ENCODE measurements around the gene NBPF3.

Gene NBPF3

DNA sequence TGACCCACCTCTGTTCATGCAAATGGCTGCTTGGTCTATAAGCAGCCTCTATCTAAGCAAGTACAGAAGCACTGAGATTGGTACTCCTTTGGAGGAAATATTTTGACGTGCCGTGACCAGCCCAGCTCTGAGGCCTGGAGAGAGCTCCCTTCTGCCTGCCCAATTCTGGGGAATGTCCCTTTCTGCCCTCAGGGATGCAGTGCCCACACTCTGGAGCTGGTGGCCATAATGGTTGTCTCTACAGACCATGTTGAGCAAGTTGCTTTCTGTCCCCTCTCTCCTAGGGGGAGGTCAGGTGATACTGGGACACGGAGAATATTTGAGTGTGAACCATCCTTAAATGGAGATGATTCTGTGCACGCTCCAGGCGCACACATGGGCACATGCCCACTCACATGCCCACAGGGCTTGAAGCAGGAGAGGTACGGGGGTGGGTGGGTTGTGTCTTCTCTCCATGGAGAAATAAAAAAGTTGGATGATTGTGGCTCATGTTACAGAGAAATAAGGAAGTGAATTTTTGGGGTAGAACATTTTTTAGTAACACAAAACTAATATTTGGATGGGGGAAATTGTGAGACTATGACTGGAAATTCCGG lies 55.4 kb downstream of the NBPF3 start:
- H3K4me1 ChIP-seq, result no peaks in the 10 kb centered on the region
- peak in 1 of 2 donors; percentile 24 for DNase-seq
- TF ChIP-seq, protein P1, sequence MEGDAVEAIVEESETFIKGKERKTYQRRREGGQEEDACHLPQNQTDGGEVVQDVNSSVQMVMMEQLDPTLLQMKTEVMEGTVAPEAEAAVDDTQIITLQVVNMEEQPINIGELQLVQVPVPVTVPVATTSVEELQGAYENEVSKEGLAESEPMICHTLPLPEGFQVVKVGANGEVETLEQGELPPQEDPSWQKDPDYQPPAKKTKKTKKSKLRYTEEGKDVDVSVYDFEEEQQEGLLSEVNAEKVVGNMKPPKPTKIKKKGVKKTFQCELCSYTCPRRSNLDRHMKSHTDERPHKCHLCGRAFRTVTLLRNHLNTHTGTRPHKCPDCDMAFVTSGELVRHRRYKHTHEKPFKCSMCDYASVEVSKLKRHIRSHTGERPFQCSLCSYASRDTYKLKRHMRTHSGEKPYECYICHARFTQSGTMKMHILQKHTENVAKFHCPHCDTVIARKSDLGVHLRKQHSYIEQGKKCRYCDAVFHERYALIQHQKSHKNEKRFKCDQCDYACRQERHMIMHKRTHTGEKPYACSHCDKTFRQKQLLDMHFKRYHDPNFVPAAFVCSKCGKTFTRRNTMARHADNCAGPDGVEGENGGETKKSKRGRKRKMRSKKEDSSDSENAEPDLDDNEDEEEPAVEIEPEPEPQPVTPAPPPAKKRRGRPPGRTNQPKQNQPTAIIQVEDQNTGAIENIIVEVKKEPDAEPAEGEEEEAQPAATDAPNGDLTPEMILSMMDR (IDR thresholded peaks at IDR 0.05), result no peak
- no peak overlapping the region for H3K27ac ChIP-seq
- intact Hi-C loops (cut with DNase I; ENCODE audit: low total_unique reads), result no loop called here
- H3K4me3 ChIP-seq, result no peak overlapping the region
- no peaks in the 10 kb centered on the region for H3K9me3 ChIP-seq
- H3K27me3 ChIP-seq, result peaks cover 0 to 38% of the 10 kb centered on the region in 2 donors
- no peaks in the 10 kb centered on the region for H3K36me3 ChIP-seq

DNA sequence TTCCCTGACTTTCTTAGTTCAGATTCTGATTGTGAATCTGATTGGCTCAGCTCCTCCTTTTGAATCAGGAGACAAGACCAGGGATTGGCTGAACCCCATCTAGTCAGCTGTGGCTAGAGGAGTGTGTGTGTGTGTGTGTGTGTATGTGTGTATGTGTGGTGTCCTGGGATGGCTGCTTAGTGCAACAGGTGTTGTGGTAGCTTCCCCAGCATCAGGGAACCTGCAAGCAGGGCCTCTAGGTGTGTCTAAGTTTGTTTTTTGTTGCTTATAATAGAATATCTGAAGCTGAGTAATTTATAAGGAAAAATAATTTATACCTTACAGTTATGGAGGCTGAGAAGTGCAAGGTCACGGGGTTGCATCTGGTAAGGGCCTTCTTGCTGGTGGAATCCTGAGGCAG lies 56.1 kb downstream of the NBPF3 start:
- Histone ChIP-seq H3K9me3 (no peaks in the 10 kb centered on the region), H3K4me1 (no peaks in the 10 kb centered on the region), H3K4me3 (no peak overlapping the region), H3K27me3 (peaks cover 0 to 35% of the 10 kb centered on the region in 2 donors), H3K27ac (no peak overlapping the region), H3K36me3 (no peaks in the 10 kb centered on the region)
- intact Hi-C loops (cut with DNase I; ENCODE audit: low total_unique reads), result no loop called here
- DNase-seq, result no peak
- TF ChIP-seq, protein P1 (IDR thresholded peaks at IDR 0.05), result no peak

DNA sequence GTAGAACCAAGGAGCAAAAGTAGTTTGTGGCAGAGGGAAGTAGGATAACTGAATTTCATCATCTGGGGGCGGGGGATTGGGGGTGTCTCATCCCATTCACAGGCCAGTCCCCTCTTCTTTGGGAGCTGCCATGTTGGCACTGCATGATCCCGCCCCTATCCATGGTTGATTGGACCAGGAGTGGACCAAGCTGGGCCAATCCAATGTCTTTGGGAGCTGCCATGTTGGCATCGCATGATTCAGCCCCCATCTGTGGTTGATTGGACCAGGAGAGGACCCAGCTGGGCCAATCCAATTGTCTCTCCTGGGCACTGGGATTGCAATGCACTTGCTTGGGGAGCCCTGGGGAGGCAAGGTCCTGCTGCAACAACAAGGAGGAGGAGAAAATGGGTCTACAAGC lies 56.9 kb downstream of the NBPF3 start:
- TF ChIP-seq, protein P1 (IDR thresholded peaks at IDR 0.05), result no peak
- Histone ChIP-seq H3K27me3 (peaks cover 0 to 28% of the 10 kb centered on the region in 2 donors), H3K27ac (no peak overlapping the region), H3K4me1 (no peaks in the 10 kb centered on the region), H3K9me3 (no peaks in the 10 kb centered on the region), H3K36me3 (no peaks in the 10 kb centered on the region), H3K4me3 (no peak overlapping the region)
- intact Hi-C loops (cut with DNase I; ENCODE audit: low total_unique reads), result no loop called here
- peak in 1 of 2 donors; percentile 27 for DNase-seq

DNA sequence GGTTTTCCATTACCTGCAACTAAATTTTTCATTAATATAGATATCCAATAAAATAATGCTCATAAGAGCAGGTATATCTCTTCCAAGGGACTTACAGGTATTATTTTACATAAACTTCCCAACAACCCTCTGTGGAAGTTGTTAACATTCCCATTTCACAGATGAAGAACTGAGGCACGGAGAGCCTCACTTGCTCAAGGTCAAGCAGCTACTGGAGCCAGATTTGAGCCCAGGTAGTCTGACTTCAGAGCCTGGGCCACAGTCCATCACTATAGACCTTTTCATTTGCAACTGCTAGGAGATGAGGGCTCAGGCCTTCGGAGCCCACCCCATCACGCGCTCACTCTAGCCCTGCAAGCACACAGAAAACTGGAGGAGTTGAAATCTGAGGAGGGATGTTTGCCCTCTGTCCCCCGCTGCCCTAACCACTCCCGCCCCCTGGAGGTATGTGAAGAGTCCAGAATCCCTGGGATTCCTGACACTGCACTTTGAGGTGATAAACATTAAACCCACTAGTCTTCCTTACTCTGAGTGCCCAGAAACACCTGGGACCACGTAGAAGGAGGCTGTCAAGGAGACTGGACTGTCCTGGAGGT lies 57.6 kb downstream of the NBPF3 start:
- TF ChIP-seq, protein P1 (IDR thresholded peaks at IDR 0.05), result no peak
- Histone ChIP-seq H3K27me3 (peaks cover 0 to 21% of the 10 kb centered on the region in 2 donors), H3K4me1 (no peaks in the 10 kb centered on the region), H3K36me3 (no peaks in the 10 kb centered on the region), H3K27ac (no peak overlapping the region), H3K9me3 (no peaks in the 10 kb centered on the region), H3K4me3 (no peak overlapping the region)
- intact Hi-C loops (cut with DNase I; ENCODE audit: low total_unique reads), result no loop called here
- DNase-seq, result peak in 1 of 2 donors; percentile 38

DNA sequence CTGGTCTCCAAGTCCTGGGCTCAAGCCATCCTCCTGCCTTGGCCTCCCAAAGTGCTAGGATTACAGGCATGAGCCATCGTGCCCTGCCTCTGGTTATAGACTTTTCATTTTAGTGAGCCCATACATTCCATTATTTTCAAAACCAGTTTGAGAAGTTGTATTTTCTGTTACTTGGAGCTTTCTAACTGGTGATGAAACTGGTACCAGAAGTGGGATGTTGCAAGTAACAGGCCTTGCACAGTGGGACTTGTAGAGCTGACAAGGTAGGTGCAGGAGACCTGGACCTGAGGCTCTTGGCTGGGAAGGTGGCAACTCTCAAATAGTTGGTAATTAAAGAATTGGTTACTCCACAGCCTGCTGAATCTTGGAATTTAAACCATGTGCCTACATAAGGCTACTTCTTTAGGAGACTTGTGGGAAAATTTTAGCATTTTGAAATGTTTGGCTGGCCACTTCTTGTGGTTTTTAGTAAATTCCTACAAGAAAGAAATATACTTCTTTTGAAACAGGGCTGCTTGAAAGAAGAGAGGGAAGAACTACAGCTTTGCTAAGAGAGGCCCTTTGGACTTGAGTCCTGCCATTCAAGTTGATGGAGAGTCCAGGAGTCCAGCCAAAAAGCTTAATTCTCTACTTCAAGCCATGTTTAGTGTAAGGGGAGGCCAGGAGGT lies 59.5 kb downstream of the NBPF3 start:
- intact Hi-C loops (cut with DNase I; ENCODE audit: low total_unique reads), result no loop called here

More for the DNA sequence above, 59.5 kb downstream of the NBPF3 start:
- Histone ChIP-seq H3K36me3 (no peaks in the 10 kb centered on the region), H3K9me3 (no peaks in the 10 kb centered on the region), H3K4me3 (no peak overlapping the region), H3K4me1 (no peaks in the 10 kb centered on the region), H3K27ac (no peak overlapping the region), H3K27me3 (peaks cover 0 to 18% of the 10 kb centered on the region in 2 donors)
- DNase-seq, result peak in 1 of 2 donors; percentile 32
- TF ChIP-seq, protein P1 (IDR thresholded peaks at IDR 0.05), result no peak

All from tibial artery (tissue), 4 donors.